SIG-M5 (cell line): ENCODE results near the gene NRP2.

Experiments
- DNase-seq: peaks from one replicate; lab custom pipeline; 2025; lab: John Stamatoyannopoulos, UW

The NRP2 gene

GRCh38 chr2:205709319-205709718 lies 27.0 kb downstream of the NRP2 start:
- no peak for DNase-seq

DNA sequence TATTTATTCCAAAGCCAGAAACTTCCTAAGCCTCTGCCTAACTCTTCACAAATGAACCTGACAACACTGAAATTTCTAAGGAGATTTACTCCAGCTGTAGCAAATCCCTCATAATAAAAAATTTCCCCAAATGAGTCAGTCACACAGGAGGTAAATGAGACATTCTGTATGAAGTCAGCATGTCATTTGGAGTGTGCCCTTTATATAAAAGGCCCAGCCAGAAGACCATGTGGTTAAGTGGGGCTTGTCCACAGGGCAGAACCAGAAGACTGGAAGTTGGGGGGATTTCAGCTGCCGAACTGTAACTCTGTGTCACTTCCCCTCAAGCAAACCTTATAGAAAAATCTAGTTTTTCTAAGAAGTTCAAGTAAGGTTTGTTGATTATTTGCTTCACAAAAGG lies 30.2 kb downstream of the NRP2 start:
- DNase-seq: no peak

DNA sequence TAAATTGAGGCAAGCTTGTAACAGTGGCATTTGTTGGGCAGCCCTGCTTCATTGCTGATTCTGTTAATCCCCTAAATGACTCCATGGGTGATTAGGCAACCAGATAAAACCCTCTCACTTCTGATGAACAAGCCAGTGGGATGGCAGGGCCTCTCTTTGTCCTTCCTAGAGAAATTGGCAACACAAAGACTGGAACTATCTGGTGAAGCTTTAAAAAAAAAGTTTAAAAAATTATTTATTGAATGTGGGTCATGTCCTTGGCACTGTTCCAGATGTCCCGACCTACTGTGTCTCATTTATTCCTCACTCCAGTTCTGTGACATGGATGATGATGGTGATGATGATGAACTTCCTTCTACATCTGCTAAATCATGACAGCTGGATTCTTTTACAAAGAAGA lies 30.8 kb downstream of the NRP2 start:
- DNase-seq: no peak

- DNase-seq: no peak
Measured at GRCh38 chr2:205714058-205714776, 31.9 kb downstream of the NRP2 start.

DNA sequence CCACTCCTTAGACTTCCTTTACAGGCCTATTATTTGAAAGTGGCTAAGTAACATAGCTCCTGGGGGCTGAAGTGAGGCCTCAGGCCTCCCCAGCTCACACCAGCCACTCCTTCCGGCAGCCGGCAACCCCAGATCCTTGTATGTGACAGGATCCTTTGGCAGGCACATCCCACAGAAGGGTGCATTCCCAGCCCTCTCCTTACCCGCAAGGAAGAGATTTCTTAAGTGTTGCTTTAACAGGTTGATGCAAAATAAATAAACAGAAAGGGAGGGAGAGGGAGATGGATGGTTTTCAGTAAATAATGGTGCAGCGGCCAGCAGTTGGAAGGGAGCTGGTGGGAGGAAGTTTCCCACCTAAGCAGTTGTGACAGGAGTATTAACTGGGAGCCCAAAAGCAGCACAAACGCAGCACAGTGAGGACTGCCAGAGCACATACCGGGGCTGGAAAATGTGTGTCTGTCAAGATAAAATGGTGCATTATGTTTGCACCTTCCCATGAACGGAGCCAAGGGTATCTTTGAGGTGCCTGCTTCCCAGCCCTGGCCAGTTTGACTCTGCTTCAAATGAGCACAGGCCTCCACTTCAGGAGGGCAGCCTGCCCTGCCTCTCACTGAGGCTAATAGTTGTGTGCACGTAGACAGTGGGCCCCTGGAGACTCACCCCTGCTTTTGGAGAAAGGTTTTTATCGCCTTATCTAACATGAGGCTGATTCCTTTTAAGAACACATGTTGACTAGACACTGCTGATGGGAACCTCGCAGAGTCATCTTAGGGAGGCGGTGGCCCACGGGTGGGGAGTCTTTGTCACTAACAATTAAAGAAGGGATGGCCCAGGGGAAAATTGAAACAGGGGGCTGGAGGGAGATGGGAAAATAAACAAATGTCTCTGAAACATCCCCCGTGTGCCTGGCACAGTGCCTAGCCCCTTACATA lies 32.8 kb downstream of the NRP2 start:
- DNase-seq: no peak

DNA sequence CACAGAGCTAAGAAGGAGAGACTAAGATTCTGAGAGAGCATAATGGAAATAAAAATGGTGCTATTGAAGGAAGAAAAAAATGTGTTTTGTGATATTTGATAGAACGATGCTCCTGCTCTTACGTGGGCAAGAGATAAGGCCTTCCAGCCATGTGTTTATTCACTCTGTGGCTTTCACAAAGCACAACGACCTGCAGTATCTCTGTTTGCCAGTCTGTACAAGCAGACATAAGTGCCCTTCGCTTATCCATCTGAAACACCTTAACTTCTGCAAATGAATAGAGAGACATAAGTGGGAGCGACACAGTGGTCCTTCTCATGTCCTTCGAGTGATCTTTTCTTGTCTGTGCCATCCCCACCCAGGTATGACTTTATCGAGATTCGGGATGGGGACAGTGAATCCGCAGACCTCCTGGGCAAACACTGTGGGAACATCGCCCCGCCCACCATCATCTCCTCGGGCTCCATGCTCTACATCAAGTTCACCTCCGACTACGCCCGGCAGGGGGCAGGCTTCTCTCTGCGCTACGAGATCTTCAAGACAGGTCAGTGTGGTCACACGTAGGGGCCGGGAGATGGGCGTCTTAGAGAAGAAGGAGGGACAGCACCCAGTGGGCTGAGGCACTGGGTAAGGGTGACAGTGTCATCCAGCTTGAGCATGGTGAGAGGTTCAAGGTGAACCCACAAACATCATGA lies 33.7 kb downstream of the NRP2 start:
- no peak for DNase-seq

DNA sequence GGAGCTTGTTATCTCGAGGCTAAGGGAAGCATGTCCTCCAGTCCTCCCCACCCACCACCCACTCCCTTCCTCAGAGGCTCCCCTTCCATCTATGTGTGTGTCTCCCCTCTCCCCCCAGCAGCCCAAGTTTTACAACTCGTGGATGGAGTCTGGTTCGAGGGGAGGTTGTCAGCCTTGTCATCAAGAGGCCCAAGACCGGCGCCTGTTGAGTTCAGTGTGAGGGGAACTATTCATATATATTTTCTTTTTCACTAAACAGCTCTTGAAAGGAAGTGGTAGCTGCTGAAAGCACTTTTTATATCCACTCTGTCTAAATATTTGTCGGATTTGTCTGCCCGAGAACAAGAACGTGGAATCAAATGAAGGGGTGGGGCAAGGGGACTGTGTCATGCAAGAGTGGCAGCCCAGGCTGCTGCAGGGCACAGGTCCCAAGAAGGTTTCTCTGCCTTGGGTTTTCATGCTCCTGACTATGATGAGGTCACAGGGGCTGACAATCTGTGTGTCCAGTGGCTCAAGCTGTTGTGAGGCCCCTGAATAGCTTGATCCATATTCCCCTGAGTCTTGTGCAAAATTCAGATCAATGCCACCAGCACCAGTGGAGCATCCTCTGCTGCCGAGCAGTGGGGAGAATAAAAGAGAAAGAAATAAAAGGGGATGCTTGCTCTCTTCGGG lies 35.0 kb downstream of the NRP2 start:
- DNase-seq: no peak

GRCh38 chr2:205717999-205718398 lies 35.7 kb downstream of the NRP2 start:
- DNase-seq: no peak

DNA sequence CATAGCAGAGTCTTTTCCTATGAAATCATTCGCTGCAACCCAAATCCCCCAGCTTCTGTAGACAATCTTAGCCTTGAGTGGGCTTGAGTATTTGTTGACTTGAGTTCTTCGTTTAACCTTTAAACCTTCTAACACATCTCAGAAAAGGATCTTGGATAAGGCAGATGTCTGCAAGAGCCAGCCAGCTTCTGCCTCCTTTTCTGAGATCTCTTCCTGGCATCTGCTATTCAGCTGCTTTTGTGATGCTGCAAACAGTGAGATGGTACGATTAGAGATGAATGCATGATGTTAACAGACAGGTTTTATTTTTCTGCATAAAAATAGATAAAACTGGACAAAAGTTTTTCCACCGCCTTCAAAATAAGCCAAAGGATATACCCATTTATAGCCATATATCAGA lies 37.5 kb downstream of the NRP2 start:
- no peak for DNase-seq

GRCh38 chr2:205720451-205720902 lies 38.2 kb downstream of the NRP2 start:
- DNase-seq: no peak

DNA sequence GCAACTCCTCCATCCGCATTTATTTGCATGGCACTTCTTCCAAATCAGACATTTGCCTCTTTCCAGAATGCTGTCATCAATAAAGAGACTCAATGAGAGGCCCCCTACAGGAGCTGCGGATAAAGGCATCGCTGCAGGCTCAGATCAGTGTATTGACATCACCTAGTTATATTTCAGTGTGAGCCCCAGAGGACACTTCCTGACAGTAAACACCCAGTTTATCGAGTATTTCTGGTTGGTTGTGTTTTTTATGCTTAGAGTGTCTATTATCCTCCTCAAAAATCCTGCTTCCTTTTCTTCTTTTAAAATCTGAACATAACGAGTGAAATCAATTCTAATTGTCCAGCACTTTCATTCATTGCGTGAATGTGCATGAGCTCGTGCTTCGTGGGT lies 38.8 kb downstream of the NRP2 start:
- no peak for DNase-seq

DNA sequence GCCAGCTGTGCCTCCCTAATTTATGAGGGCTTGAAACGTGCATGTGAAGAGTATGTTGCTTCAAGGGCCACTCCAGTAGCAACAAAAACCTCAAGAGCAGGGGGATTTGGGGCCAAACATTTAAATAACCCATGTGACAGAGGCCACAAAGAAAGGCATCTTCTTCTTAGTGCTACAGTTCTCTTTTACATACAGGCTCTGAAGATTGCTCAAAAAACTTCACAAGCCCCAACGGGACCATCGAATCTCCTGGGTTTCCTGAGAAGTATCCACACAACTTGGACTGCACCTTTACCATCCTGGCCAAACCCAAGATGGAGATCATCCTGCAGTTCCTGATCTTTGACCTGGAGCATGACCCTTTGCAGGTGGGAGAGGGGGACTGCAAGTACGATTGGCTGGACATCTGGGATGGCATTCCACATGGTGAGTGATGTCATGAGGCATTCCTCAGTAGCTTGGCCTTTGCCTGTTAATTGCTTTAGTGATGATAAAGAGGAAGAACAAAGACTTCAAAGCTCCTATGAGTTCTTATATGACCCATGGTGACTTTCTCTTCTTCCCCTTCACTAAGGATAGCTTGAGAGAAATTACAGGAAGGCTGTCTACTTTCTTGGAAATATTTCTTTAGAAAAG lies 40.1 kb downstream of the NRP2 start:
- no peak for DNase-seq

GRCh38 chr2:205723179-205723578 lies 40.9 kb downstream of the NRP2 start:
- DNase-seq: no peak

- DNase-seq: no peak
Measured at GRCh38 chr2:205725059-205725458, 42.8 kb downstream of the NRP2 start.

DNA sequence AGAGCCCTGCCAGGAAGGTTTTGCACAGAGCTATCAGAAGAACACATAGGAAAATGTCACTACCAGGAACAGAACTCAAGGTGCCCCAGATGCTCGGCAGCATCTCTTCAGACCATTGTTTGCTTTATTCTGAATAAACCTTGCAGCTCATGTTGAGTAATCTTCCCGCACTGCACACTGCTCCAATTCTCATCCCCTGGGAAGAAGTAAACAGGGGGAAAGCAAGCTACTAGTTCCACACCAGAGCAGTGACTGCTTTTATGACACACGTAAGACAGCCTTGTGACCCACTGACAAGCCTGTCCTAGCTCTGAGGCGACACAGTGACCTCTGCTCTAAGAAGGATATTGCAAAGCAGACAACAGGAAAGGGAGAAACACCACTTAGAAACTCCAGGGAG lies 44.2 kb downstream of the NRP2 start:
- DNase-seq: no peak

DNA sequence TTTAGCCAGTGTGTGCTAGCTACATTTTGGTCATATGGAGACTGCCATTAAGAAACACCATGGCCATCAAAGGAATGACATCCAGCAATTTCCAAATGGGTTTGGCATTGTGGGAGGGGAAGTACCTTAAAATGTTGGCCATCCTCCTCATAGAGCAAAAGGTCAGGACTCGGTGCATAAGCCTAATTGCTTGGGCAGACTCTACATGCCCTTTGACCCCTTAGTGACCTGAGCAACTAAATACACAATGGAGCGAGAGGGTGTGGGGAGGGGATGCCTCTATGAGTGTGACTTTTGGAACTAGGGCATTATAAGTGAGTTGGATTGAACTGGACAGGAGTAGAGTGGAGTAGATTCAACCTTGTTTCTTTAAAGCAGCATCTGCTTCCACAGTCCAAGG lies 44.9 kb downstream of the NRP2 start:
- DNase-seq: no peak

DNA sequence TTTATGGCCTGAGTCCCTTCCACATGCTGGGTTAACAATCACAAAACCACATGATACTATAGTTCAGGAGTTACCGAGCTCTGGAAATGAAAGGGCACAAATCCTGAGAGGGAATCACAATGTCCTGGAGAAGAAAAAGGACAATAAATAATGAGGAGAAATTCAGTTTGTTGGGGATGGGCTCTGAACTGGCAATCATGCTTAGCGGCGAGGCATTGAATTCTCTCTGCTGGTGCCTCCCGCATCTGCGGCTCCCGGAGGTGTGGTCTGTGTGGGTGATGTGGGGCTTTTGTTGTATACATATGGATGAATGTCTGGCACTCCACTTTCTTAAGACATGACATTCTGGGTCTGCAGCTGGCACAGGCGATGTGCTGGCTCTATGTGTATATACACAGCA lies 46.1 kb downstream of the NRP2 start:
- DNase-seq: no peak

DNA sequence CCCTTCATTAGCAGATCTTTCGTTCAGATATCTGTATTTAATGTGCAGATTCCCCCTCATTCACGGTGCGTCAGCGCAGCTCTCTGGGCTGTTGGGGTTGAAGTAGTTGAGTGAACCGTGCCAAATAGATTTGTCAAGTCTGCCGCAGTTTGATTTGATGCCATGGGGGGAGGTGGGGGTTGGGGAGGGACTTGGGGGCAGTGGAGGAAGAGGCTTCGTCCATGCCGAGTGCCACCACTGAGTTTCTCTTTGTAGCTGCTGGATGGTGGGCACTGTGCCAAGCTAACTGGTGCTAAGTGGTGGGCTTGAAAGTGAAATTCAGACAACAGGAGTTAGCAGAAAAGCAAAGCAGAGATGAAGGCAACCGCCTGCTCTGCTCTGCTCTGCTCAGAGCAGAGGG lies 47.9 kb downstream of the NRP2 start:
- DNase-seq: no peak

- DNase-seq: no peak
Measured at GRCh38 chr2:205730701-205731582, 48.6 kb downstream of the NRP2 start.

DNA sequence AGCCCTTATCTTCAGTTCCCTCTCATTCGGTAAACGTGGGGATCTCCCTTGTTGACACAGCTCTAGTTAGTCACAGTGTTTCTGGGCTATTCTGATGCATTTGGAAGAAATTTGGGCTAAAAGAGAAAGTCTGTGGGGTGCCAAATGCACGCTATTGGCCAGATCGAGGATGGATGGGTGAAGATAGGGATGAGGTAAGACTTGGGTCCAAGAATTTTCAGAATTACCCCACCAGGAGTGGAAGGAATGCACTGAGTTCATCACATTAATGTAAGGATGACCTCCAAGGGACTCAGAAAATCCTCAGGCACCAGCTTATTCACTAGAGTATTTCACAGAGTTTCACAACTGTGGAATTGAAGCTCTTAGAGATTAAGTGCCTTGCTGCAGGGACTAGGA lies 49.3 kb downstream of the NRP2 start:
- no peak for DNase-seq

GRCh38 chr2:205732314-205732713 lies 50.0 kb downstream of the NRP2 start:
- no peak for DNase-seq
